SJSA1 (cell line): ENCODE data around the gene EGFLAM. TPM values are rescaled to one million over a fixed set of nuclear protein-coding genes. Genes with fewer than 3 reads are reported as not detected.
A peak's percentile ranks its signal among the peaks of the same experiment; 100 is the strongest.

ENCODE experiments used
- DNase-seq, 2 experiments: peaks; one replicate each; pipeline ENCODE4 v3.0.0-alpha.2; 2015 to 2020; ENCODE audit warnings: low spot score in 2 of 2, low read depth in 1 of 2
- H3K27ac ChIP-seq: fragments of 250-450 bp; sonication (Bioruptor Pico); 2 replicates; pipeline ENCODE4 v1.5.1; 2020; ENCODE audit warnings: mild to moderate bottlenecking, moderate library complexity
- H3K27me3 ChIP-seq: fragments of 250-450 bp; sonication (Bioruptor Pico); replicated peaks from 2 replicates; pipeline ENCODE4 v1.5.1; 2020; ENCODE audit warnings: mild to moderate bottlenecking, moderate library complexity
- H3K36me3 ChIP-seq: fragments of 250-450 bp; sonication (Bioruptor Pico); 2 replicates; pipeline ENCODE4 v1.5.1; 2020; ENCODE audit warnings: mild to moderate bottlenecking
- H3K4me1 ChIP-seq: fragments of 250-450 bp; sonication (Bioruptor Pico); replicated peaks from 2 replicates; pipeline ENCODE4 v1.6.1; 2021; ENCODE audit warnings: mild to moderate bottlenecking
- H3K4me3 ChIP-seq: fragments of 250-450 bp; sonication (Bioruptor Pico); 2 replicates; pipeline ENCODE4 v1.5.1; 2020; ENCODE audit warnings: mild to moderate bottlenecking
- H3K9me3 ChIP-seq: fragments of 250-450 bp; sonication (Bioruptor Pico); replicated peaks from 2 replicates; pipeline ENCODE4 v1.5.1; 2020; ENCODE audit warnings: mild to moderate bottlenecking
- total RNA-seq: library from RNA; depleted of rRNA; stranded (reverse); fragments of >200 nt; shearing (Covaris generic); gene quantifications from 2 replicates; pipeline ENCODE4 v1.2.3, GENCODE V29; 2014

The EGFLAM gene
- total RNA-seq, 1 experiment from 2014 or later: 0.08 TPM

- DNase-seq: no peak
- H3K36me3 ChIP-seq: no peaks in the 10 kb centered on the region
- no peak overlapping the region for H3K4me3 ChIP-seq
- peak overlapping the region; percentile 66 for H3K27ac ChIP-seq
- no peaks in the 10 kb centered on the region for H3K9me3 ChIP-seq
- H3K27me3 ChIP-seq: no peaks in the 10 kb centered on the region
- H3K4me1 ChIP-seq: peaks cover 60% of the 10 kb centered on the region
Observed at GRCh38 chr5:38466424-38467189, 208.2 kb downstream of the EGFLAM start.

DNA sequence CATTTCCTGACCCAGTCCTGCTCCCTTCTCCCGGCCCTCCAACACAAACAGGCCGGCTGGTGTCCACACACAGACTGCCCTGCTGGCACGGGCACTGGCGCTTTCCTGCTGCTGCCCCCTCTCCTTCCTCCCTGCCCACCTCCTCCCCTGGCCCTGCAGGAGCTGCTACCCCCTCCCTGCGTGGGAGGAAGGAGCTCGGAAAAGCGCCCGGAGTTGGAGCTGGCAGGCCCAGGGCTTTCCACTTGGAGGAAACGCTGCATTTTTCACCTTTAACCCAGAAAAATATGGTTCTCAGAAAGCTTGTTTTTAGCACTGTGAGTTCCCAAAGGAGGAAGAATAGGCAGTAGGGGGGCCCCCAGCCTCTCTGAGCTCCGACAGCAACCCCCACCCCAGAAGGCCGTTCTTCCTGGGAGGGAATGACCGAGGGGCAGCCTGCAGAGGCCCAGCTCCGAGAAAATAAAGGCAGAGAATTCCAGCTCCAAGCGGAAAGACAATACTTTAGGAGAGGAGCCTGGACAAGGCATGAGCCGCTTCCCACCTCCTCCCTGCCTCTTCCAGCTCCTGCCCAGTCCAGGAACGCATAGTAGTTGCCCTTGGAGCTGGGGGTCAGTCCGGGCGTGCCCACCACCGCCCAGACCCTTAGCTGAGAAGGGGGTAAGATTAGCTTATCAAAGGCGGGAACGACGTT, 209.1 kb downstream of the EGFLAM start:
- H3K27me3 ChIP-seq: no peaks in the 10 kb centered on the region
- H3K9me3 ChIP-seq: no peaks in the 10 kb centered on the region
- peak overlapping the region; percentile 1 for H3K4me3 ChIP-seq
- H3K4me1 ChIP-seq: peaks cover 57% of the 10 kb centered on the region
- DNase-seq: peak in 1 of 2 experiments; percentile 40
- H3K27ac ChIP-seq: peak overlapping the region; percentile 66
- H3K36me3 ChIP-seq: no peaks in the 10 kb centered on the region

DNA sequence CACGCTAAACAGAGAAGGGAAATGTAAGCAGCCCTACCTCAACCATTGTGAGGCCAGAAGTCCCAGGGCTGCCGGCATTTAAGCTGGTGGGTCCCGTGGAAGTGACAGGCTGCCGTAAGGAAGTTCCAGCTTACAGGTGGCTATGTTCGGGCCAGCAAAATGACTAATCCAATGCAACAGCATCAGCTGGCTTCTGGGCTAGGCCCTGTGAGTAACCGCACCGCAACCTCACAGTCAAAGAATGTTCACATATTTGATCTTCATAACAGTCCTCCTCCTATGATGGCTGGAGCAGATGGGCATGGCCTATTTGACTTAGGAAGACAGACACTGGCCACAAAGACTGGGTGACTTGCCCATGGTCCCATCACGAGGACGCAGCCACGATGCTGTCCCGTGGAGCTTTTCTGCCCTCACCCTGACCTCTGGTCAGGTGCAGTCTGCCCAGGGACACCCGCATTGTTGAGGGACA, 209.9 kb downstream of the EGFLAM start:
- Histone ChIP-seq H3K27me3 (no peaks in the 10 kb centered on the region), H3K4me3 (peak overlapping the region; percentile 1; the same call in 1 of the 2 replicates), H3K27ac (peak overlapping the region; percentile 66), H3K36me3 (no peaks in the 10 kb centered on the region), H3K4me1 (peaks cover 50% of the 10 kb centered on the region), H3K9me3 (no peaks in the 10 kb centered on the region)
- peak; percentile 71 to 91 for DNase-seq

DNA sequence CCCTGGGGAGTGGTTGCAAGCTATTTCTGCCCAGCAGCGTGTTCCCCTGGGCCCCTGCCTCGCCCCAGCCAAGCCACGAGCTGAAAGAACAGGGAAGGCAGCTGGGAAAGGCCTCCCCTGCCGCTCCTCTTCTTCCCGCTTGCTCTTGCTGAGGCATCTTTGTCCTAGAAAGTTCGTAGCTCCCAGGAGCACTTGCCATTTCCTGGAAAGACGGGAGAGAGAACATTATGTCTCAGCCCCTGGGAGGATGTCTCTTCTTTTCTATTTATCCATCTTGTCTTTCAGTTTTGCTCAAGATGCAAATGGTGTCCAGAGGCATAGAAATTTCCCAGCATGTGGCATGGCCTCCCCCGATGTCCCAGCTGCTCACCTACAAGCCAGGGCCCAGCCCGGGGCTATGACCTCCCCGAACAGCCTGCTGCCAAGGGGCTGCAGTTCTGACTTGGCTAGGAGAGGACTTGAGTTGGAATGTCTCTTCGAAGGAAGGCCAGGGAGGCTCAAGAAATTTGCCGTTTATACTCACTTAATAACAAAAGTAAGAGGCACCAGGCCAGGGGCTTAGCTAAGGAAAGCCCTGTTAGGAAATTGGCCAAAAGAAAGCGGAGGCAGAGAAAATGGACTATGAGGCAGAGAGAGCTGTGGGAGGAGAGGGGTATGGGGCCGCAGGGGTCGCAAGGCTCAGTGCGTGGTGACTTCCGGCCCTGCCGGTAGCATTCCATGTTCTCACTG, 210.8 kb downstream of the EGFLAM start:
- no peaks in the 10 kb centered on the region for H3K36me3 ChIP-seq
- no peak for DNase-seq
- no peak overlapping the region for H3K4me3 ChIP-seq
- H3K9me3 ChIP-seq: no peaks in the 10 kb centered on the region
- peaks cover 42% of the 10 kb centered on the region for H3K4me1 ChIP-seq
- no peaks in the 10 kb centered on the region for H3K27me3 ChIP-seq
- H3K27ac ChIP-seq: 0 out of 2 replicates have a peak overlapping the region, but pooled peaks have one; percentile 57

GRCh38 chr5:38469707-38470267, 211.4 kb downstream of the EGFLAM start:
- H3K27me3 ChIP-seq: no peaks in the 10 kb centered on the region
- H3K4me3 ChIP-seq: no peak overlapping the region
- no peaks in the 10 kb centered on the region for H3K36me3 ChIP-seq
- peaks cover 37% of the 10 kb centered on the region for H3K4me1 ChIP-seq
- DNase-seq: no peak
- no peak overlapping the region for H3K27ac ChIP-seq
- H3K9me3 ChIP-seq: no peaks in the 10 kb centered on the region

DNA sequence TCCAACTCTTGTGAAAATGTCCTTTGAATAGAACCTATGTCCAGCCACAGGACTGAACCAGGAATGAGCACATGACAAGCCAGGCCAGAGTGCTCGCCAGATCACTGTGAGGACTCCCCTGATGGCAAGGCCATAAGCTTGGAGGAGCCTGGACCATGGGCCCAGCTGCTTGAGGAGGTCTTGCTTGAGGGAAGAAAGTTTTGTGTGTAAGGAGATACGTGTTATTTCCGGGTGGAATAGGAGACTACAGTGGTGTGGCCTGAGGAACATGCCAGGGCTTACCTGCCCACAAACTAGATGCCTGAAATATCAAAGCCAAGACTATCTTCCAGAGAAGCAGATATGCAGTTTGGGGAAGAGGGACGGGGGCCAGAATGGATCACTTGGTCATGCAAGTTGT, 213.3 kb downstream of the EGFLAM start:
- Histone ChIP-seq H3K27ac (no peak overlapping the region), H3K27me3 (no peaks in the 10 kb centered on the region), H3K4me3 (no peak overlapping the region), H3K9me3 (no peaks in the 10 kb centered on the region), H3K36me3 (no peaks in the 10 kb centered on the region), H3K4me1 (peaks cover 23% of the 10 kb centered on the region)
- no peak for DNase-seq

DNA sequence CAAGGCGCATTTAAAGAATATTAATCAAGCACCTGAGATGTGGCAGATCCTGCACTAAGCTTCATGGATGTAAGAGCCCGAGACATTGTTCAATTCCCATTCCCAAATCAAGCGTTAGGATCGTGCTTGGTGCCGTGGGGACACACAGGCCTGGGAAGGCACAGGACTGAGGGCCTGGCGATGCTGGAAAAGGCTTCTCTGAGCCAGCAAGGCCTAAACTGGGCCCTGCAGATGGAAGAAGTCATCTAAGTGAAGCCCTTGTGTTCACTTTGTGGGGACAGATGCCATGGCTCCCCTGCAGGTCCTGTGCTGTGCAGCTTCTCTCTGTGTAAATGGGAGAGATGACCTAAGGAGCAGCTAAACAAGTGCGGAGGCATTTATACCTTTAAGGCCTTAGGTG, 214.2 kb downstream of the EGFLAM start:
- no peak for DNase-seq
- Histone ChIP-seq H3K4me1 (peaks cover 15% of the 10 kb centered on the region), H3K27me3 (no peaks in the 10 kb centered on the region)

GRCh38 chr5:38473008-38473407, 214.6 kb downstream of the EGFLAM start:
- no peaks in the 10 kb centered on the region for H3K27me3 ChIP-seq
- no peak overlapping the region for H3K27ac ChIP-seq

More for the DNA sequence above, 214.2 kb downstream of the EGFLAM start:
- Histone ChIP-seq H3K27ac (no peak overlapping the region), H3K36me3 (no peaks in the 10 kb centered on the region), H3K9me3 (no peaks in the 10 kb centered on the region), H3K4me3 (no peak overlapping the region)

GRCh38 chr5:38478166-38478565, 219.8 kb downstream of the EGFLAM start:
- H3K4me3 ChIP-seq: no peak overlapping the region
- H3K27me3 ChIP-seq: no peaks in the 10 kb centered on the region
- peaks cover 14% of the 10 kb centered on the region; the same call in 1 of the 2 replicates for H3K36me3 ChIP-seq
- no peaks in the 10 kb centered on the region for H3K9me3 ChIP-seq
- no peak for DNase-seq
- no peaks in the 10 kb centered on the region for H3K4me1 ChIP-seq
- no peak overlapping the region for H3K27ac ChIP-seq

More at GRCh38 chr5:38473008-38473407, 214.6 kb downstream of the EGFLAM start:
- no peak overlapping the region for H3K4me3 ChIP-seq
- H3K9me3 ChIP-seq: no peaks in the 10 kb centered on the region
- H3K4me1 ChIP-seq: peaks cover 10% of the 10 kb centered on the region
- H3K36me3 ChIP-seq: no peaks in the 10 kb centered on the region
- DNase-seq: no peak

- Histone ChIP-seq H3K9me3 (no peaks in the 10 kb centered on the region), H3K27ac (no peak overlapping the region)
Observed at GRCh38 chr5:38478878-38479277, 220.5 kb downstream of the EGFLAM start.

GRCh38 chr5:38479315-38479904, 221.1 kb downstream of the EGFLAM start:
- Histone ChIP-seq H3K9me3 (no peaks in the 10 kb centered on the region), H3K4me1 (no peaks in the 10 kb centered on the region), H3K27me3 (no peaks in the 10 kb centered on the region), H3K4me3 (no peak overlapping the region), H3K36me3 (peaks cover 18% of the 10 kb centered on the region; the same call in 1 of the 2 replicates), H3K27ac (no peak overlapping the region)
- DNase-seq: no peak

More at GRCh38 chr5:38478878-38479277, 220.5 kb downstream of the EGFLAM start:
- no peak for DNase-seq
- peaks cover 16% of the 10 kb centered on the region; the same call in 1 of the 2 replicates for H3K36me3 ChIP-seq
- H3K27me3 ChIP-seq: no peaks in the 10 kb centered on the region
- H3K4me3 ChIP-seq: no peak overlapping the region
- no peaks in the 10 kb centered on the region for H3K4me1 ChIP-seq

GRCh38 chr5:38483805-38484398, 225.5 kb downstream of the EGFLAM start:
- no peak overlapping the region for H3K4me3 ChIP-seq
- peaks cover 26% of the 10 kb centered on the region for H3K36me3 ChIP-seq
- no peaks in the 10 kb centered on the region for H3K4me1 ChIP-seq
- H3K27me3 ChIP-seq: no peaks in the 10 kb centered on the region
- no peaks in the 10 kb centered on the region for H3K9me3 ChIP-seq
- no peak for DNase-seq
- H3K27ac ChIP-seq: no peak overlapping the region

GRCh38 chr5:38494175-38494574, 235.8 kb downstream of the EGFLAM start:
- H3K27ac ChIP-seq: no peak overlapping the region
- DNase-seq: no peak
- no peaks in the 10 kb centered on the region for H3K4me1 ChIP-seq
- peaks cover 2% of the 10 kb centered on the region; the same call in 1 of the 2 replicates for H3K9me3 ChIP-seq
- H3K27me3 ChIP-seq: no peaks in the 10 kb centered on the region
- no peak overlapping the region for H3K4me3 ChIP-seq
- H3K36me3 ChIP-seq: peaks cover 33% of the 10 kb centered on the region
